Stimulated activated naive CD8-positive, alpha-beta T cell treated with anti-CD3 and anti-CD28 coated beads, Interleukin-15, amount 100 ng/mL, for 72 hours (primary cell): ENCODE measurements around the gene PLEKHA4.
A peak's percentile ranks its signal among the peaks of the same experiment; 100 is the strongest.
"Not testable (repeated sequence)": the region's sequence is repeated elsewhere in the genome, so short reads cannot be mapped to it uniquely, and the experiment has no call there.

ENCODE experiments used
- ATAC-seq: fragments of 150-1000 bp; cut with Tn5 transposase; 2 replicates; pipeline ENCODE4 v1.10.0; 2021; ENCODE audit warnings: mild to moderate bottlenecking, moderate library complexity
- DNase-seq, 2 donors: peaks; one replicate each; pipeline ENCODE4 v3.0.0; 2021 to 2022
- H3K27ac Mint-ChIP-seq, 2 donors: one replicate each; pipeline ENCODE4 v1.8.0; 2022; ENCODE audit warnings: mild to moderate bottlenecking in 2 of 2, mixed read lengths in 2 of 2, moderate library complexity in 2 of 2
- H3K27me3 Mint-ChIP-seq: one replicate; pipeline ENCODE4 v1.8.0; 2022; ENCODE audit warnings: mixed read lengths
- H3K4me1 Mint-ChIP-seq: one replicate; pipeline ENCODE4 v1.8.0; 2022; ENCODE audit warnings: mild to moderate bottlenecking, mixed read lengths
- H3K4me3 Mint-ChIP-seq, 2 donors: one replicate each; pipeline ENCODE4 v1.8.0; 2022; ENCODE audit warnings: mild to moderate bottlenecking in 2 of 2, mixed read lengths in 2 of 2, moderate library complexity in 1 of 2
- H3K9me3 Mint-ChIP-seq, 2 donors: one replicate each; pipeline ENCODE4 v1.8.0; 2022; ENCODE audit warnings: mixed read lengths in 2 of 2

PLEKHA4 gene

GRCh38 chr19:48856921-48857320 is 11.5 kb downstream of the PLEKHA4 start:
- no peak overlapping the region for H3K27ac Mint-ChIP-seq
- H3K9me3 Mint-ChIP-seq: no peaks in the 10 kb centered on the region
- DNase-seq: no peak
- peaks cover 18% of the 10 kb centered on the region for H3K4me1 Mint-ChIP-seq
- no peak for ATAC-seq
- no peaks in the 10 kb centered on the region for H3K27me3 Mint-ChIP-seq
- H3K4me3 Mint-ChIP-seq: no peak overlapping the region

GRCh38 chr19:48854103-48854502 is 14.3 kb downstream of the PLEKHA4 start:
- Mint-ChIP-seq H3K4me1 (peaks cover 9% of the 10 kb centered on the region), H3K27me3 (no peaks in the 10 kb centered on the region), H3K4me3 (no peak overlapping the region), H3K9me3 (no peaks in the 10 kb centered on the region), H3K27ac (no peak overlapping the region)
- no peak for ATAC-seq
- DNase-seq: no peak

- no peak overlapping the region for H3K27ac Mint-ChIP-seq
- peaks cover 2% of the 10 kb centered on the region for H3K4me1 Mint-ChIP-seq
- no peak for DNase-seq
- H3K4me3 Mint-ChIP-seq: no peak overlapping the region
- ATAC-seq: no peak
- no peaks in the 10 kb centered on the region for H3K27me3 Mint-ChIP-seq
- no peaks in the 10 kb centered on the region for H3K9me3 Mint-ChIP-seq
Observed at GRCh38 chr19:48853483-48853882, 14.9 kb downstream of the PLEKHA4 start.

GRCh38 chr19:48852292-48852691 is 16.1 kb downstream of the PLEKHA4 start:
- H3K9me3 Mint-ChIP-seq: no peaks in the 10 kb centered on the region
- H3K27me3 Mint-ChIP-seq: no peaks in the 10 kb centered on the region
- ATAC-seq: no peak
- H3K4me1 Mint-ChIP-seq: no peaks in the 10 kb centered on the region
- no peak overlapping the region for H3K27ac Mint-ChIP-seq
- no peak for DNase-seq
- no peak overlapping the region for H3K4me3 Mint-ChIP-seq

GRCh38 chr19:48846659-48847058 is 21.8 kb downstream of the PLEKHA4 start:
- H3K4me3 Mint-ChIP-seq, ATAC-seq, H3K27me3 Mint-ChIP-seq, H3K27ac Mint-ChIP-seq, H3K9me3 Mint-ChIP-seq, H3K4me1 Mint-ChIP-seq, DNase-seq: not testable (repeated sequence)

- Mint-ChIP-seq H3K27me3 (no peaks in the 10 kb centered on the region), H3K27ac (no peak overlapping the region), H3K4me1 (no peaks in the 10 kb centered on the region), H3K4me3 (no peak overlapping the region), H3K9me3 (no peaks in the 10 kb centered on the region)
- no peak for ATAC-seq
- DNase-seq: no peak
Observed at GRCh38 chr19:48845384-48845783, 23.0 kb downstream of the PLEKHA4 start.

- no peaks in the 10 kb centered on the region for H3K9me3 Mint-ChIP-seq
- H3K27me3 Mint-ChIP-seq: no peaks in the 10 kb centered on the region
- no peak overlapping the region for H3K4me3 Mint-ChIP-seq
- no peak for DNase-seq
- no peaks in the 10 kb centered on the region for H3K4me1 Mint-ChIP-seq
- no peak for ATAC-seq
- no peak overlapping the region for H3K27ac Mint-ChIP-seq
Observed at GRCh38 chr19:48844472-48844871, 23.9 kb downstream of the PLEKHA4 start.

- Mint-ChIP-seq H3K4me1 (peaks cover 3% of the 10 kb centered on the region), H3K4me3 (no peak overlapping the region), H3K27me3 (no peaks in the 10 kb centered on the region), H3K27ac (no peak overlapping the region), H3K9me3 (no peaks in the 10 kb centered on the region)
- peak; percentile 42 to 56 for DNase-seq
- peak; percentile 75 for ATAC-seq
Observed at GRCh38 chr19:48842789-48843162, 25.6 kb downstream of the PLEKHA4 start.

GRCh38 chr19:48841571-48841970 is 26.8 kb downstream of the PLEKHA4 start:
- DNase-seq (no peak), ATAC-seq (no peak)
- H3K27ac Mint-ChIP-seq: no peak overlapping the region
- no peak overlapping the region for H3K4me3 Mint-ChIP-seq
- H3K4me1 Mint-ChIP-seq: peaks cover 15% of the 10 kb centered on the region
- H3K9me3 Mint-ChIP-seq: no peaks in the 10 kb centered on the region
- no peaks in the 10 kb centered on the region for H3K27me3 Mint-ChIP-seq

- no peak overlapping the region for H3K4me3 Mint-ChIP-seq
- ATAC-seq (no peak), DNase-seq (no peak)
- no peak overlapping the region for H3K27ac Mint-ChIP-seq
- H3K27me3 Mint-ChIP-seq: no peaks in the 10 kb centered on the region
- H3K4me1 Mint-ChIP-seq: peaks cover 20% of the 10 kb centered on the region
- no peaks in the 10 kb centered on the region for H3K9me3 Mint-ChIP-seq
Observed at GRCh38 chr19:48841047-48841446, 27.4 kb downstream of the PLEKHA4 start.

- no peak overlapping the region for H3K27ac Mint-ChIP-seq
- H3K4me3 Mint-ChIP-seq: peak overlapping the region; percentile 85 to 86
- peaks cover 28% of the 10 kb centered on the region for H3K4me1 Mint-ChIP-seq
- no peaks in the 10 kb centered on the region for H3K9me3 Mint-ChIP-seq
- no peak for ATAC-seq
- DNase-seq: no peak
- no peaks in the 10 kb centered on the region for H3K27me3 Mint-ChIP-seq
Observed at GRCh38 chr19:48837687-48838086, 30.7 kb downstream of the PLEKHA4 start.

- Mint-ChIP-seq H3K9me3 (no peaks in the 10 kb centered on the region), H3K4me1 (peaks cover 28% of the 10 kb centered on the region), H3K27me3 (no peaks in the 10 kb centered on the region), H3K4me3 (peak overlapping the region; percentile 86 to 90), H3K27ac (peak overlapping the region; percentile 48 to 89)
- DNase-seq (peak; percentile 83 to 87), ATAC-seq (peak; percentile 86)
Observed at GRCh38 chr19:48837051-48837524, 31.3 kb downstream of the PLEKHA4 start.

- peak within 1 kb of the TSS; percentile 86 to 90 for H3K4me3 Mint-ChIP-seq
- peak; percentile 34 for ATAC-seq
- no peaks in the 10 kb centered on the region for H3K9me3 Mint-ChIP-seq
- no peaks in the 10 kb centered on the region for H3K27me3 Mint-ChIP-seq
- H3K4me1 Mint-ChIP-seq: peaks cover 28% of the 10 kb centered on the region
- DNase-seq: peak in 1 of 2 donors; percentile 19
- peak within 1 kb of the TSS; percentile 68 to 93 for H3K27ac Mint-ChIP-seq
Observed at GRCh38 chr19:48836089-48837017, 32.1 kb downstream of the PLEKHA4 start, which contains the start of gene HSD17B14. HSD17B14 (minus strand) TSS chr19:48836491; CDS start chr19:48836411, 80 bp downstream.

GRCh38 chr19:48835734-48836088 is 32.7 kb downstream of the PLEKHA4 start:
- DNase-seq: peak; percentile 94
- H3K9me3 Mint-ChIP-seq: no peaks in the 10 kb centered on the region
- peaks cover 28% of the 10 kb centered on the region for H3K4me1 Mint-ChIP-seq
- peak overlapping the region; percentile 68 to 93 for H3K27ac Mint-ChIP-seq
- H3K27me3 Mint-ChIP-seq: no peaks in the 10 kb centered on the region
- peak; percentile 97 for ATAC-seq
- peak overlapping the region; percentile 86 to 90 for H3K4me3 Mint-ChIP-seq

- H3K4me1 Mint-ChIP-seq: peaks cover 28% of the 10 kb centered on the region
- no peaks in the 10 kb centered on the region for H3K9me3 Mint-ChIP-seq
- ATAC-seq: no peak
- H3K4me3 Mint-ChIP-seq: peak overlapping the region; percentile 21 to 36
- H3K27me3 Mint-ChIP-seq: no peaks in the 10 kb centered on the region
- DNase-seq: no peak
- H3K27ac Mint-ChIP-seq: peak overlapping the region in 1 of 2 donors; percentile 75
Observed at GRCh38 chr19:48833977-48834376, 34.4 kb downstream of the PLEKHA4 start.

GRCh38 chr19:48833049-48833448 is 35.4 kb downstream of the PLEKHA4 start:
- no peaks in the 10 kb centered on the region for H3K9me3 Mint-ChIP-seq
- no peak overlapping the region for H3K27ac Mint-ChIP-seq
- no peaks in the 10 kb centered on the region for H3K27me3 Mint-ChIP-seq
- DNase-seq (no peak), ATAC-seq (no peak)
- peaks cover 28% of the 10 kb centered on the region for H3K4me1 Mint-ChIP-seq
- no peak overlapping the region for H3K4me3 Mint-ChIP-seq
